ENCODE data around the gene RGS7. TPM values are rescaled to one million over a fixed set of nuclear protein-coding genes. Genes with fewer than 3 reads are reported as not detected.

RGS7 gene
- total and polyA plus RNA-seq, 2 of the 8 experiments (the other 6 are each of a cell fraction or from before 2014, with no cell fraction given): 1.6 to 3.0 TPM

DNA sequence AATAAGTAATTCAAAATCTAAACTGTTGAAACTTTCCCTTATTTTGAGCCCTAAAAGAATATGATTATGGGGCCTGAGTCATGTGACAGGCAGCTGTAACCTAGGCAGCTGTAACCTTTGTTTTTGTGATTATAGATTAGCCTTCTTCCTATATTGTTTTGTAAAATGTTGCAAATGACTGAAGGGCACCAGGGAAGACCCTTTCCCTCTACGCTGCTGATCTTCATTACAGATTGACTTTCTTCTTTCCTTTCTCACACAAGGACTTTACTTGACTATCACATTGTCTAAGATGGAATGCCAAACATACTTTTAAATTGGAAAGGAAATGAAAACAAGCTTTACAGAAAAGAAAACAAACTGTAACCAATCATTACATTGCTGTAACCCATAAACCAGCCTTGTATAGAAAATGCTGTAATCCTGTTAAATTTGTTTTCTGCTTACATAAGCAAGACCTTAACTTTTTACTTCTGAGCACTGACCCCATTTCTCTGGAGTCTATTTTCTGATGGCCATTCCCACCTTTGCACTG lies 242.2 kb downstream of the RGS7 start (continued):
- TF ChIP-seq CHD7 (IDR thresholded peaks at IDR 0.05; ENCODE audit: insufficient replicate concordance, low read length): peak; percentile 59
